Mesenchymal stem cell (in vitro differentiated cells and primary cell): ENCODE measurements around the gene PTPN7.

Source experiments
- DNase-seq: peaks from one replicate; pipeline ENCODE4 v3.0.0-alpha.2; 2013
- H2AFZ ChIP-seq: one replicate; pipeline ENCODE4 v1.6.1; 2013; ENCODE audit warnings: low read depth, mild to moderate bottlenecking, control low read depth, inconsistent platforms, low read length, moderate library complexity
- H2AK5ac ChIP-seq: 2 replicates; pipeline ENCODE4 v1.6.1; 2013; ENCODE audit warnings: low read length, moderate library complexity, mild to moderate bottlenecking, inconsistent platforms; ENCODE audit not compliant: severe bottlenecking
- H2BK120ac ChIP-seq: one replicate; pipeline ENCODE4 v1.6.1; 2013; ENCODE audit warnings: low read depth, mild to moderate bottlenecking, inconsistent platforms, low read length, moderate library complexity
- H2BK12ac ChIP-seq, 2 experiments: one replicate each; pipeline ENCODE4 v1.6.1; 2013; ENCODE audit warnings: inconsistent platforms in 2 of 2, low read length in 2 of 2, mild to moderate bottlenecking in 2 of 2, moderate library complexity in 2 of 2, control low read depth in 1 of 2
- H2BK15ac ChIP-seq: one replicate; pipeline ENCODE4 v1.6.1; 2013; ENCODE audit warnings: mild to moderate bottlenecking, low read depth, inconsistent platforms; ENCODE audit not compliant: poor library complexity, severe bottlenecking
- H2BK5ac ChIP-seq: 2 replicates; pipeline ENCODE4 v1.6.1; 2013; ENCODE audit warnings: low read depth, mild to moderate bottlenecking, low read length, control low read depth, inconsistent platforms; ENCODE audit not compliant: poor library complexity, severe bottlenecking
- H3K14ac ChIP-seq, 2 experiments: one replicate each; pipeline ENCODE4 v1.6.1; 2013; ENCODE audit warnings: inconsistent platforms in 2 of 2, low read length in 2 of 2, control low read depth in 1 of 2, mild to moderate bottlenecking in 1 of 2, moderate library complexity in 1 of 2
- H3K18ac ChIP-seq, 2 experiments: one replicate each; pipeline ENCODE4 v1.6.1; 2013; ENCODE audit warnings: inconsistent platforms in 2 of 2, low read length in 2 of 2, control low read depth in 1 of 2, low read depth in 1 of 2, mild to moderate bottlenecking in 1 of 2
- H3K23ac ChIP-seq, 2 experiments: one replicate each; pipeline ENCODE4 v1.6.1; 2013; ENCODE audit warnings: inconsistent platforms in 2 of 2, low read length in 2 of 2, mild to moderate bottlenecking in 2 of 2, moderate library complexity in 2 of 2, control low read depth in 1 of 2
- H3K27ac ChIP-seq: 2 replicates; pipeline ENCODE4 v1.5.1; 2013; ENCODE audit warnings: mild to moderate bottlenecking, moderate library complexity, low read length, control low read depth, inconsistent platforms; ENCODE audit not compliant: poor library complexity, severe bottlenecking
- H3K27me3 ChIP-seq, 2 experiments: 2 replicates each; pipeline versions ENCODE4 v1.6.1 to v1.7.0; 2013; ENCODE audit warnings: low read length in 2 of 2, mild to moderate bottlenecking in 2 of 2, moderate library complexity in 2 of 2, control low read depth in 1 of 2, inconsistent platforms in 1 of 2; ENCODE audit not compliant: control insufficient read depth in 1 of 2, insufficient read depth in 1 of 2
- H3K36me3 ChIP-seq, 2 experiments: 2 replicates each; pipeline versions ENCODE4 v1.6.1 to v1.7.0; 2013; ENCODE audit warnings: low read length in 2 of 2, control low read depth in 1 of 2, inconsistent platforms in 1 of 2, low read depth in 1 of 2, mild to moderate bottlenecking in 1 of 2; ENCODE audit not compliant: insufficient read depth in 2 of 2, control insufficient read depth in 1 of 2
- H3K4ac ChIP-seq, 2 experiments: one replicate each; pipeline ENCODE4 v1.6.1; 2013; ENCODE audit warnings: inconsistent platforms in 2 of 2, low read length in 2 of 2, mild to moderate bottlenecking in 2 of 2, moderate library complexity in 2 of 2, control low read depth in 1 of 2, low read depth in 1 of 2
- H3K4me1 ChIP-seq: 2 replicates; pipeline ENCODE4 v1.6.1; 2013; ENCODE audit warnings: low read depth, low read length, control low read depth; ENCODE audit not compliant: control insufficient read depth, insufficient read depth
- H3K4me2 ChIP-seq: 2 replicates; pipeline ENCODE4 v1.6.1; 2013; ENCODE audit warnings: low read length, mild to moderate bottlenecking, inconsistent platforms; ENCODE audit not compliant: poor library complexity, severe bottlenecking
- H3K4me3 ChIP-seq, 2 experiments: 2 replicates each; pipeline versions ENCODE4 v1.5.1 to v1.7.0; 2013; ENCODE audit warnings: low read length in 2 of 2, mild to moderate bottlenecking in 2 of 2, control low read depth in 1 of 2, low read depth in 1 of 2; ENCODE audit not compliant: insufficient read depth in 1 of 2
- H3K79me1 ChIP-seq: replicated peaks from 2 replicates; pipeline ENCODE4 v1.6.1; 2013; ENCODE audit warnings: mild to moderate bottlenecking, control low read depth, low read length, inconsistent platforms; ENCODE audit not compliant: poor library complexity, severe bottlenecking
- H3K9ac ChIP-seq: 2 replicates; pipeline ENCODE4 v1.7.0; 2013; ENCODE audit warnings: mild to moderate bottlenecking, low read length, moderate library complexity
- H3K9me3 ChIP-seq: 2 replicates; pipeline ENCODE4 v1.7.0; 2013; ENCODE audit warnings: mild to moderate bottlenecking, low read length; ENCODE audit not compliant: control insufficient read depth
- H4K8ac ChIP-seq: one replicate; pipeline ENCODE4 v1.6.1; 2013; ENCODE audit warnings: inconsistent platforms, mild to moderate bottlenecking, low read length, moderate library complexity
- H4K91ac ChIP-seq: one replicate; pipeline ENCODE4 v1.6.1; 2013; ENCODE audit warnings: mild to moderate bottlenecking, low read length, inconsistent platforms
- WGBS: methylation state at CpG from one replicate; pipeline ENCODE4 v1.1.7; 2013; ENCODE audit warnings: mixed read lengths; 5-methylcytosine and 5-hydroxymethylcytosine counted together

PTPN7 gene

GRCh38 chr1:202144402-202145067 is 15.9 kb downstream of the PTPN7 start, which contains the start of gene ARL8A:
ARL8A (minus strand) TSS chr1:202144737; CDS start chr1:202144572, 165 bp downstream.
- H3K4ac ChIP-seq = peak within 1 kb of the TSS; percentile 93 to 99
- no peaks in the 10 kb centered on the region for H3K27me3 ChIP-seq
- H3K36me3 ChIP-seq = peaks cover 0 to 4% of the 10 kb centered on the region in 2 experiments
- H3K9me3 ChIP-seq = no peaks in the 10 kb centered on the region
- peaks cover 8% of the 10 kb centered on the region for H3K79me1 ChIP-seq
- peak within 1 kb of the TSS; percentile 87 for H2AFZ ChIP-seq
- H2BK5ac ChIP-seq = peak within 1 kb of the TSS; percentile 52
- peak within 1 kb of the TSS; percentile 96 to 97 for H3K18ac ChIP-seq
- H2BK120ac ChIP-seq = peak within 1 kb of the TSS; percentile 11
- H3K4me3 ChIP-seq = peak within 1 kb of the TSS; percentile 93 to 97
- H3K4me2 ChIP-seq = peak within 1 kb of the TSS; percentile 71
- peak within 1 kb of the TSS in 1 of 2 experiments; percentile 98 for H3K14ac ChIP-seq
- H2BK12ac ChIP-seq = peak within 1 kb of the TSS in 1 of 2 experiments; percentile 83
- H2BK15ac ChIP-seq = peak within 1 kb of the TSS; percentile 90
- H3K4me1 ChIP-seq = peaks cover 14% of the 10 kb centered on the region
- H3K9ac ChIP-seq = peak within 1 kb of the TSS; percentile 88
- WGBS = under 1% methylated on average over 45 of the region's 82 CpGs
- peak within 1 kb of the TSS; percentile 94 for H4K8ac ChIP-seq
- peak; percentile 54 for DNase-seq
- H3K27ac ChIP-seq = peak within 1 kb of the TSS; percentile 31
- H2AK5ac ChIP-seq = no peak within 1 kb of the TSS
- peak within 1 kb of the TSS in 1 of 2 experiments; percentile 94 for H3K23ac ChIP-seq
- H4K91ac ChIP-seq = peak within 1 kb of the TSS; percentile 93

GRCh38 chr1:202143768-202144401 is 16.5 kb downstream of the PTPN7 start:
- H3K18ac ChIP-seq = peak overlapping the region; percentile 96 to 97

GRCh38 chr1:202143011-202143767 is 17.2 kb downstream of the PTPN7 start:
- H3K4me3 ChIP-seq = peak overlapping the region; percentile 93 to 97
- H2AK5ac ChIP-seq = no peak overlapping the region
- no peak overlapping the region for H2BK12ac ChIP-seq
- H3K27ac ChIP-seq = peak overlapping the region; percentile 31
- no peaks in the 10 kb centered on the region for H3K27me3 ChIP-seq
- DNase-seq = peak; percentile 25
- peak overlapping the region in 1 of 2 experiments; percentile 99 for H3K4ac ChIP-seq
- H4K8ac ChIP-seq = no peak overlapping the region
- H4K91ac ChIP-seq = no peak overlapping the region
- H3K18ac ChIP-seq = peak overlapping the region; percentile 59 to 96
- no peak overlapping the region for H2BK5ac ChIP-seq
- peak overlapping the region in 1 of 2 experiments; percentile 78 for H3K14ac ChIP-seq
- peaks cover 7 to 9% of the 10 kb centered on the region in 2 experiments for H3K36me3 ChIP-seq
- no peak overlapping the region for H2AFZ ChIP-seq
- H3K9ac ChIP-seq = peak overlapping the region; percentile 88
- H3K9me3 ChIP-seq = no peaks in the 10 kb centered on the region
- 50% methylated on average over 15 of the region's 17 CpGs for whole genome bisulfite sequencing
- H2BK120ac ChIP-seq = no peak overlapping the region
- peaks cover 16% of the 10 kb centered on the region for H3K4me1 ChIP-seq
- H3K4me2 ChIP-seq = peak overlapping the region; percentile 69
- peaks cover 12% of the 10 kb centered on the region for H3K79me1 ChIP-seq
- peak overlapping the region in 1 of 2 experiments; percentile 77 for H3K23ac ChIP-seq
- H2BK15ac ChIP-seq = no peak overlapping the region

More at GRCh38 chr1:202143768-202144401, 16.5 kb downstream of the PTPN7 start:
- Histone ChIP-seq H3K4ac (peak overlapping the region; percentile 93 to 99), H2BK120ac (peak overlapping the region; percentile 11), H3K9ac (peak overlapping the region; percentile 88), H3K27ac (peak overlapping the region; percentile 31), H4K91ac (peak overlapping the region; percentile 93), H2BK15ac (peak overlapping the region; percentile 16), H3K9me3 (no peaks in the 10 kb centered on the region), H2BK5ac (peak overlapping the region; percentile 52), H4K8ac (peak overlapping the region; percentile 87), H3K4me1 (peaks cover 14% of the 10 kb centered on the region), H3K23ac (peak overlapping the region in 1 of 2 experiments; percentile 94), H3K36me3 (peaks cover 2 to 4% of the 10 kb centered on the region in 2 experiments), H3K79me1 (peaks cover 10% of the 10 kb centered on the region), H2AFZ (peak overlapping the region; percentile 87), H2AK5ac (no peak overlapping the region), H3K4me3 (peak overlapping the region; percentile 93 to 97), H3K14ac (peak overlapping the region in 1 of 2 experiments; percentile 98), H3K27me3 (no peaks in the 10 kb centered on the region), H2BK12ac (peak overlapping the region in 1 of 2 experiments; percentile 83), H3K4me2 (peak overlapping the region; percentile 69)
- WGBS = 1% methylated on average over 50 of the region's 58 CpGs
- DNase-seq = peak; percentile 29
